Endothelial cell of umbilical vein (primary cell): ENCODE measurements around the gene MTSS2. TPM values are rescaled to one million over a fixed set of nuclear protein-coding genes. Genes with fewer than 3 reads are reported as not detected.

Source experiments
- BruUV-seq: library from RNA; stranded (reverse); fragments of 400-500 nt; replicated peaks from 2 replicates; lab custom pipeline; 2021; lab: Mats Ljungman, UMichigan
- CTCF ChIA-PET: fragments of 300-600, 350-600 bp; sonication (Branson Sonifier 250); formaldehyde crosslinking; loops from one replicate; lab custom pipeline; 2021; ENCODE audit warnings: antibody characterized with exemption, inconsistent platforms; lab: Charles Lee
- POLR2A ChIA-PET: fragments of 300-600, 350-600 bp; sonication (Branson Sonifier 250); formaldehyde crosslinking; loops from one replicate; lab custom pipeline; 2021; ENCODE audit warnings: antibody characterized with exemption, inconsistent platforms; lab: Charles Lee
- DNase-seq: peaks from one replicate; pipeline ENCODE4 v3.0.0-alpha.2; 2011; ENCODE audit warnings: low read depth, low spot score
- FAIRE-seq: peaks from 2 replicates; lab custom pipeline; 2011; peaks lifted over from hg19 to GRCh38; lab: Jason Lieb, UNC
- H2AFZ ChIP-seq: 2 replicates; pipeline ENCODE4 v1.6.0; 2012; ENCODE audit warnings: low read depth, low read length, control low read depth, inconsistent platforms
- H3K27ac ChIP-seq: 2 replicates; pipeline ENCODE4 v1.5.1; 2011; ENCODE audit warnings: low read depth, mild to moderate bottlenecking, control low read depth, low read length, moderate library complexity; ENCODE audit not compliant: insufficient read depth
- H3K27me3 ChIP-seq, 2 experiments: 2 replicates each; pipeline versions ENCODE4 v1.6.0 to v1.6.1; 2011; ENCODE audit warnings: low read length in 2 of 2, mixed read lengths in 1 of 2; ENCODE audit not compliant: control insufficient read depth in 2 of 2, insufficient read depth in 2 of 2
- H3K36me3 ChIP-seq, 2 experiments: 2 replicates in 1 of 2; 3 replicates in 1 of 2; pipeline ENCODE4 v1.5.1; 2011; ENCODE audit warnings: low read length in 2 of 2, mild to moderate bottlenecking in 1 of 2, moderate library complexity in 1 of 2; ENCODE audit not compliant: control insufficient read depth in 2 of 2, insufficient read depth in 2 of 2; ENCODE audit errors: extremely low read depth in 1 of 2
- H3K4me1 ChIP-seq: 3 replicates; pipeline ENCODE4 v1.5.1; 2011; ENCODE audit warnings: mild to moderate bottlenecking, low read length; ENCODE audit not compliant: control insufficient read depth, insufficient read depth; ENCODE audit errors: extremely low read depth
- H3K4me2 ChIP-seq: 2 replicates; pipeline ENCODE4 v1.6.1; 2011; ENCODE audit warnings: low read length, control low read depth, mixed read lengths; ENCODE audit not compliant: insufficient read depth
- H3K4me3 ChIP-seq, 3 experiments: fragments of 200-600 bp in 1 of 3; sonication (generic), shearing (Covaris generic) in 1 of 3; replicated peaks in 1 of 3; 2 replicates each; pipeline ENCODE4 v1.5.1; 2011 to 2016; ENCODE audit warnings: control low read depth in 3 of 3, low read length in 3 of 3, mild to moderate bottlenecking in 2 of 3, inconsistent platforms in 1 of 3, low read depth in 1 of 3, moderate library complexity in 1 of 3; ENCODE audit not compliant: insufficient read depth in 1 of 3
- H3K79me2 ChIP-seq: 2 replicates; pipeline ENCODE4 v1.6.0; 2012; ENCODE audit warnings: low read length, inconsistent platforms; ENCODE audit not compliant: control insufficient read depth, insufficient read depth
- H3K9ac ChIP-seq: replicated peaks from 2 replicates; pipeline ENCODE3; 2011; ENCODE audit warnings: low read length, control low read depth; ENCODE audit not compliant: insufficient read depth; ENCODE audit errors: extremely low read depth
- H3K9me1 ChIP-seq: replicated peaks from 3 replicates; pipeline ENCODE4 v1.6.0; 2011; ENCODE audit warnings: mild to moderate bottlenecking, low read length; ENCODE audit not compliant: control insufficient read depth, insufficient read depth; ENCODE audit errors: extremely low read depth
- H3K9me3 ChIP-seq: replicated peaks from 2 replicates; pipeline ENCODE4 v1.5.1; 2012; ENCODE audit warnings: low read length, inconsistent platforms; ENCODE audit not compliant: control insufficient read depth, insufficient read depth
- H4K20me1 ChIP-seq: replicated peaks from 2 replicates; pipeline ENCODE3; 2011; ENCODE audit warnings: mild to moderate bottlenecking, low read length; ENCODE audit not compliant: control insufficient read depth, insufficient read depth; ENCODE audit errors: extremely low read depth
- CTCF ChIP-seq, 2 donors: IDR thresholded peaks; 1 replicate in 1 of 2; 2 replicates in 1 of 2; pipeline ENCODE4 v1.5.1; 2011; ENCODE audit warnings: low read length in 2 of 2, mild to moderate bottlenecking in 2 of 2, moderate library complexity in 2 of 2, control low read depth in 1 of 2, inconsistent platforms in 1 of 2, low read depth in 1 of 2; ENCODE audit not compliant: insufficient read depth in 1 of 2; ENCODE audit errors: extremely low read depth in 1 of 2
- EZH2 ChIP-seq: IDR thresholded peaks from 2 replicates; pipeline ENCODE4 v1.6.1; 2012; ENCODE audit warnings: borderline replicate concordance, low read depth, mild to moderate bottlenecking, moderate library complexity, low read length, inconsistent platforms; ENCODE audit not compliant: severe bottlenecking
- FOS ChIP-seq: IDR thresholded peaks from 2 replicates; pipeline ENCODE4 v1.6.1; 2011; ENCODE audit warnings: mild to moderate bottlenecking, low read length, moderate library complexity, borderline replicate concordance; ENCODE audit not compliant: insufficient read depth
- GATA2 ChIP-seq: IDR thresholded peaks from 2 replicates; pipeline ENCODE4 v1.7.0; 2011; ENCODE audit warnings: low read depth, mild to moderate bottlenecking, moderate library complexity, mixed read lengths, low read length; ENCODE audit not compliant: insufficient read length, insufficient read depth
- JUN ChIP-seq: IDR thresholded peaks from 2 replicates; pipeline ENCODE4 v1.6.1; 2011; ENCODE audit warnings: borderline replicate concordance, low read depth; ENCODE audit not compliant: insufficient read length, insufficient read depth
- MYC ChIP-seq: IDR thresholded peaks from one replicate; pipeline ENCODE4 v1.6.1; 2011; ENCODE audit warnings: mild to moderate bottlenecking, low read depth, low read length
- POLR2A ChIP-seq: IDR thresholded peaks from 2 replicates; pipeline ENCODE4 v1.6.1; 2012; ENCODE audit warnings: low read depth, mild to moderate bottlenecking, control low read depth, low read length
- POLR2AphosphoS5 ChIP-seq: IDR thresholded peaks from 2 replicates; pipeline ENCODE4 v1.6.1; 2012; ENCODE audit warnings: low read depth, mild to moderate bottlenecking, control low read depth, low read length, moderate library complexity; ENCODE audit not compliant: insufficient read depth
- dilution Hi-C: fragments of 300-500 bp; cut with MboI; formaldehyde crosslinking; loops from one replicate; pipeline ENCODE4 v1.15.0; 2019; ENCODE audit warnings: low sequenced_read_pairs; ENCODE audit not compliant: extremely low pct_ligation_motif_present
- intact Hi-C: fragments of 100-400 bp; cut with micrococcal nuclease; formaldehyde crosslinking; loops from one replicate; pipeline ENCODE4 v1.10.0; 2022
- polyA plus RNA-seq, 4 experiments: library from polyadenylated mRNA; depleted of rRNA in 3 of 4; stranded (reverse) in 3 of 4; unstranded in 1 of 4; fragments of >200 nt; gene quantifications; 2 replicates each; pipeline versions ENCODE4 v1.2.1 to v1.2.3, GENCODE V29; 2011 to 2012; ENCODE audit warnings: missing spikeins in 1 of 4
- total RNA-seq: library from RNA; stranded (reverse); gene quantifications from 2 replicates; pipeline ENCODE4 v1.2.3, GENCODE V29; 2021
- TF ChIP-seq, protein P1 (sequence below): IDR thresholded peaks from 2 replicates; pipeline ENCODE4 v1.6.1; 2011; ENCODE audit not compliant: insufficient read depth, insufficient read length

The MTSS2 gene
- total and polyA plus RNA-seq, 2 donors (not counting 3 experiments of a cell fraction or from before 2014, with no cell fraction given), result 38.4 to 42.3 TPM

DNA sequence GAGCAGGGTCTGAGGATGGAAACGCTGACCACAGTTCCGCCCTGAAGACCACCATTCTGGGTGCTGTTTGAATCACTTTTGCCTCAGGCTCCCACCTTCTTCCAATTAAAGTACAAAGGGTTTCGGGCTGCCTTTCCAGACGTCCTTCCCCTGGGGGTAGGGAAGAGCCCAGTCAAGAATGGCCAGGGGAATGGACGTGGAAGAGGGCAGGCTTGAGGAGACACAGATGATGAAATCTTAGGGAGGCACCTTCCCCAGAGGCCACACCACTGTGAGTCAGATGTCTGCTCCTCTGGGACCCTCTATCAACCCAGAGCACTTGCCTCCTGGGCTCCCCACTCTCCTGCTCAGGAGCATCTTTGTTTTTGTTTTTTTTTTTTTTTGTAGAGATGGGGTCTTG, 27.5 kb upstream of the MTSS2 start:
- FAIRE-seq, result no peak
- intact Hi-C loops, result no loop called here
- no peak overlapping the region for H2AFZ ChIP-seq

More for the DNA sequence above, 27.5 kb upstream of the MTSS2 start:
- H3K36me3 ChIP-seq, result no peaks in the 10 kb centered on the region
- H3K27ac ChIP-seq, result no peak overlapping the region
- H3K4me3 ChIP-seq, result no peak overlapping the region
- TF ChIP-seq, protein P1, sequence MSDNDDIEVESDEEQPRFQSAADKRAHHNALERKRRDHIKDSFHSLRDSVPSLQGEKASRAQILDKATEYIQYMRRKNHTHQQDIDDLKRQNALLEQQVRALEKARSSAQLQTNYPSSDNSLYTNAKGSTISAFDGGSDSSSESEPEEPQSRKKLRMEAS, result no peak
- no peak for TF ChIP-seq MYC
- TF ChIP-seq EZH2, result no peak
- TF ChIP-seq JUN, result no peak
- TF ChIP-seq GATA2, result no peak
- TF ChIP-seq POLR2AphosphoS5, result no peak
- no peak for TF ChIP-seq POLR2A
- no peak for TF ChIP-seq FOS
- no peak for TF ChIP-seq CTCF (IDR thresholded peaks at IDR 0.05; ENCODE audit: extremely low read depth in 1 of 2, insufficient read depth in 1 of 2, low read depth in 1 of 2, low read length in 2 of 2)
- H3K79me2 ChIP-seq, result no peaks in the 10 kb centered on the region
- no peak overlapping the region for H3K9ac ChIP-seq
- H3K9me1 ChIP-seq, result no peaks in the 10 kb centered on the region
- H3K27me3 ChIP-seq, result no peaks in the 10 kb centered on the region
- dilution Hi-C loops, result no loop called here
- BruUV-seq, result no TSS peak
- no peak overlapping the region for H3K4me2 ChIP-seq
- H3K4me1 ChIP-seq, result peaks cover 18% of the 10 kb centered on the region
- H3K9me3 ChIP-seq, result no peaks in the 10 kb centered on the region
- no peaks in the 10 kb centered on the region for H4K20me1 ChIP-seq
- no peak for DNase-seq
- POLR2A ChIA-PET, result no interaction called here
- CTCF ChIA-PET, result interaction anchor here (1.2 kb wide), 1 partner anchor 25 kb away, joined by 3 read pairs; no protein-coding TSS in a partner anchor
